ENCODE measurements around the gene ZNF221.

- TF ChIP-seq EZH2phosphoT487 (IDR thresholded peaks at IDR 0.05; ENCODE audit: insufficient read depth, low read depth) (no peak), EZH2 (IDR thresholded peaks at IDR 0.05; ENCODE audit: insufficient read depth, poor library complexity, severe bottlenecking) (no peak)
Measured at GRCh38 chr19:43956827-43957226, 5.8 kb downstream of the ZNF221 start.
